Measurements from ENCODE around the gene CCDC88B. TPM values are rescaled to one million over a fixed set of nuclear protein-coding genes. Genes with fewer than 3 reads are reported as not detected.

Gene CCDC88B
- 188 and 191 TPM in 2 replicates for total RNA-seq

DNA sequence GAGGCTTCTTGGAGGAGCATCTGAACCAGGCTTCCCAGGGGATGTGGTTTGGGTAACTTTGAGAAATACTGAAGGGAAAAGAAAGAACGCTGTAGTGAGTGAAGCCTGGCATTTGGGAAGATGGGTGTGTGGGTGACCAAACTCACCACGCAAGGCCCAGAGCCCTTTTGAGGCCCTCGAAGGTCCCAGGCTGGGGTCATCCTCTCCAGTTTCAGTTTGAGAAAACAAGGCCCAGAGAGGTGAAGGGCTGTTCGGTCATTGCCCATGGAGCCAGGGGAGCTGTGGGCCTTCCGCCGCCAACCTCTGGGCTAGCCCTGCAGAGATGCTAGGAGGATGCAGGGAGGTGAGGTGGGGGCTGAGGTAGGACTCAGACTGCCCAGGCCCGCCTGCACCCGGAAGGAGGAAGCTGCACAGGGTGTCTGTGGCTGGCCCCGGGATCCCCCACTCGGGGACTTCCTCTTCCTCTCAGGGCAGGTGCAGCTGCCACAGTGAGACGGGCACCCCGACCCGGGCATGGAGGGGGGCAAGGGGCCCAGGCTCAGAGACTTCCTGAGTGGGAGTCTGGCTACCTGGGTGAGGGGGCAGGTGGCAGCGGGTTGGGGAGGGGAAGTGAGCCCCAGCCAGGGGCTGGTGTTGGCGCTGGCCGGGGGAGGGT, at the start of gene CCDC88B:
CCDC88B (plus strand) TSS at position 451 of the 655 bp plus-strand sequence; CDS start at position 514, 63 bp downstream.
- intact Hi-C loops (cut with micrococcal nuclease) = loop anchor here (1.0 to 2.0 kb wide), 4 partner anchors 22 to 99 kb away; partner anchors contain the start of genes ESRRA, FKBP2 and PRDX5

- intact Hi-C loops (cut with micrococcal nuclease) = no loop called here
Observed at GRCh38 chr11:64290352-64291261, 49.4 kb upstream of the CCDC88B start.

GRCh38 chr11:64291262-64291751, 48.7 kb upstream of the CCDC88B start, which contains the start of gene KCNK4:
Gene KCNK4 (plus strand): TSS chr11:64291302. CDS start chr11:64293019, 1,717 bp downstream.
- intact Hi-C loops (cut with micrococcal nuclease) = no loop called here

DNA sequence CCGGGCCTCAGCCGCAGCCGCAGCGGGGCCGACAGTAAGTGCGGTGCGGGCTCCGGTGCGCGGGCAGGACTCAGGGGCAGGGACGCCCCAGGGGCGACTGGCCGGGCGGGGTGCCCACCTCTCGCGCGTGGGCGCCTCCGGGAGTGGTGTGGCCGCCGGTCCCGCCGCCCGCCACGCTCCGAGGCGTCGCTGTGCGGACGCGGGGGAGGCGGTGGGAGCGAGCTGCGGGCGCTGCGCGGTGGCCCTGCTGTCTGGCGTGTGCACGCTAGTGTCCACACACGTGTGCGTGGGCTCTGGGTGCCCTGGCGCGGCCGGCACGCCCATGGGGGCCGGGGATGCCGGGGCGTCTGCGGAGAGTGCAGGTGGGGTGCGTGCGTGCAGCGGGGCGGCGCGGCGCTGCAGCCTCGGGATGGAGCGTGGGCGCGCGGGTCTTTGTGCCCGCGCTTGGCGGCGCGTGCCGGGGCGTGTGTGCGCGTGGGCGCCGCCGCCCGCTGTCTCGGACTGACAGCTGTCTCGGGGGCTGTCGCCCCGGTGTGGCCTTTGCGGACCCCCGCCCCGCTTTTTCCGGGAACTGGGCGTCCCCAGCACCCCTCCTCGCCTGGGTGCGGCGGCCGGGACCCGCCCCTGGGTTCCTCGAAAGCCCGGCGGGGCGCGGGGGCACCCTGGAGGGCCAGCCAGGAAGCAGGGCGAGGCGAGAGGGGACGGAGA, 48.1 kb upstream of the CCDC88B start:
- intact Hi-C loops (cut with micrococcal nuclease) = no loop called here

DNA sequence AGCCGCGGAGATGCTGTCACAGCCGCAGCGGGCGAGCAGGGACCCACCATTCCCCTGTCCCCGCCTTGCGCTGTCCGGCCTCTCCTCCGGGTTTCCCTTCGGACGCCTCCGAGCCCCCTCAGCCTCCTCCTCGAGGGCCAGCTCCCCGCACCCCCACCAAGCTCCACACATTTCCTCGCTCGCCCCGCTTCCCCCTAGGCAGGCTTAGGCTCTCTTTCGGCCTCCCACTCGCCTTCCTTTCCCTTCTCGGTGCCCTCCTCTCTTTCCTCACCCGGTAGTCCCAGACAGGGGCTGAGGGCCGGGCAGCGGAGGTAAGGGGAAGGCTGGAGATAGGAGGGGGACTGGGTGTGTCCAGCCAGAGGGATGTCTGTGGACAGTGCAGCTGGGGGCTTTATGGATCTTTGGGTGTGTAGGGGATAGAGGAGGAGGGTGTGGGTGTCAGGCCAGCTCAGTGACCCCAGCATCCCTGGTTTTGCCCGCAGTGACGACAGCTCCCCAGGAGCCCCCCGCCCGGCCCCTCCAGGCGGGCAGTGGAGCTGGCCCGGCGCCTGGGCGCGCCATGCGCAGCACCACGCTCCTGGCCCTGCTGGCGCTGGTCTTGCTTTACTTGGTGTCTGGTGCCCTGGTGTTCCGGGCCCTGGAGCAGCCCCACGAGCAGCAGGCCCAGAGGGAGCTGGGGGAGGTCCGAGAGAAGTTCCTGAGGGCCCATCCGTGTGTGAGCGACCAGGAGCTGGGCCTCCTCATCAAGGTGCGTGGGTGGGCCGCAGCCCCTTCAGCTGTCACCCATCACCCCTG, 47.3 kb upstream of the CCDC88B start:
- intact Hi-C loops (cut with micrococcal nuclease) = no loop called here

GRCh38 chr11:64294774-64295173, 45.2 kb upstream of the CCDC88B start:
- intact Hi-C loops (cut with micrococcal nuclease) = no loop called here

GRCh38 chr11:64295760-64296159, 44.2 kb upstream of the CCDC88B start:
- intact Hi-C loops (cut with micrococcal nuclease) = no loop called here

- intact Hi-C loops (cut with micrococcal nuclease) = no loop called here
Observed at GRCh38 chr11:64296236-64296635, 43.8 kb upstream of the CCDC88B start.

- intact Hi-C loops (cut with micrococcal nuclease) = no loop called here
Observed at GRCh38 chr11:64296830-64297698, 42.9 kb upstream of the CCDC88B start.

DNA sequence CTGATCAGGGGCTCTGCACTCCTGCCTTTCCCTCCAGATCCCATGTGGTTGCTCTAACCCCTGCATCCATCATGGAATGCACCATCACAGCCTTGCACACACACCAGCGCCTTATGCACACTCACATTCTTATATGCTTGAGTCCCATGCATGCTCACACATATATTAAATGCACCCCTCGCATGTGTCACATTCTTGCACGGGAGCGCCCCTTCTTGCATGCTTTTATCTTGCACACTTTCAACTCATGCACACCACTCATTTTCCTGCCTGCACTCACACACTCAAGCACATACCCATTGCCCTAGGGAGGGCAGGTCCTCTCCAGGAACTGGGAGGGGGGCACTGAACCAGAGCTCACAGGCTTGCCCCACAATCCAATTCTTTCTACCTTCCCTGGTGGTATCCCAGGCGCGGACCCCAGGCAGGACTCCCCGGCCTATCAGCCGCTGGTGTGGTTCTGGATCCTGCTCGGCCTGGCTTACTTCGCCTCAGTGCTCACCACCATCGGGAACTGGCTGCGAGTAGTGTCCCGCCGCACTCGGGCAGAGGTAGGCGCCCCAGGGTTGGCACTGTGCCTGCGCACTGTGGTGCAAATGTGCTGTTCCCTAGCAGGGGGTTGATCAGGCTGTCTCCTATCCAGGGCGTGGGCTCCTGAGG, 42.2 kb upstream of the CCDC88B start:
- intact Hi-C loops (cut with micrococcal nuclease) = no loop called here

- intact Hi-C loops (cut with micrococcal nuclease) = no loop called here
Observed at GRCh38 chr11:64298966-64299846, 40.8 kb upstream of the CCDC88B start.

DNA sequence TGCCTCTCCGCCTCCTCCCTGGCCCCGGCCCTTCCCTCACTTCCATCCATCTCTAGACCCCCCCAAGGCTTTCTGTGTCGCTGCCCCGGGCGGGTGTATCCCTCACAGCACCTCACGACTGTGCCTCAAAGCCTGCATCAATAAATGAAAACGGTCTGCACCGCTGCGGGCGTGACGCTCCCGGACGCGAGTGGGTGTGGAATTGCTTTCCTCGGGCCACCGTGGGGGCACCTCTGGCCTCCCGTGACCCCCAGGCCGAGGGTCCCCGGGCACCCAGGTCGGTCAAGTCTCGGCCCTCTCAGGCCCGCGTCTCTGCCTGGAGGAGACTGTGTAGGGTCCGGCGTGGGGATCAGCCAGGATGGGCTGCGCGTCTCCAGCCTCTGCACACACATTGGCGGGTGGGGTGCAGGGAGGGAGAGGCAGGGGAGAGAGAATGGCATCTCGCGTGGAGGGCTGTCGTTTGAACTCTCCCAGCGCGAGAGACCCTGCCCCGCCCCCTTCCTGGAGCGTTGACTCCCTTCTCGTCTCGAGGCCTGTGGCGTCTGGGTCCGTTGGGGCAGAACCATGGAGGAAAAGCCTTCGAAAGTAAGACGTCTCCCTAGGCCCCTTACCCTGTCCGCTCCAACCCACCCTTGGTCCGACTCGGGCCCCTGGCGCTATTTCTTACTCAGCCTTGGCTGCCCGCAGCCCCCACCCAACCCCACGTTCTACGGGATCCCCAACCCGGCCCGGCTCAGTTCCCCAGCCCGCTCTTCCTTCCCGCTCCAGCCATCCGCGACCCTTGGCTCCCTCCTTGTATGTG, 40.0 kb upstream of the CCDC88B start, which contains the start of gene CATSPERZ:
CATSPERZ (plus strand) TSS at position 512 of the 802 bp plus-strand sequence; CDS start at position 565, 53 bp downstream.
- intact Hi-C loops (cut with micrococcal nuclease) = no loop called here

- intact Hi-C loops (cut with micrococcal nuclease) = loop anchor here (1.0 to 2.0 kb wide), 3 partner anchors 52 to 303 kb away; partner anchors contain the start of gene PLCB3
Observed at GRCh38 chr11:64303109-64304031, 36.6 kb upstream of the CCDC88B start.

- intact Hi-C loops (cut with micrococcal nuclease) = loop anchor here (1.0 to 2.0 kb wide), 3 partner anchors 53 to 303 kb away; partner anchors contain the start of gene PLCB3
Observed at GRCh38 chr11:64304032-64304315, 36.0 kb upstream of the CCDC88B start.

GRCh38 chr11:64304316-64305072, 35.5 kb upstream of the CCDC88B start:
- intact Hi-C loops (cut with micrococcal nuclease) = loop anchor here (1.0 to 2.0 kb wide), 14 partner anchors 13 to 466 kb away; partner anchors contain the start of genes CCDC88B, COX8A, DNAJC4 and FKBP2
